Hindlimb muscle (tissue), 1 donor: ENCODE results near the gene SLC49A3. TPM values are rescaled to one million over a fixed set of nuclear protein-coding genes. Genes with fewer than 3 reads are reported as not detected.
"Not testable (repeated sequence)": the region's sequence is repeated elsewhere in the genome, so short reads cannot be mapped to it uniquely, and the experiment has no call there.

Experiments
- DNase-seq: peaks from one replicate; pipeline ENCODE4 v3.0.0-alpha.2; 2013
- polyA plus RNA-seq: library from polyadenylated mRNA; unstranded; fragments of 120-200 nt; gene quantifications from one replicate; pipeline ENCODE4 v1.2.1, GENCODE V29; 2013; ENCODE audit not compliant: insufficient read length

SLC49A3 gene
- polyA plus RNA-seq, 1 donor: 19.1 TPM

GRCh38 chr4:680551-680927 is 8.4 kb downstream of the SLC49A3 start:
- DNase-seq: no peak

- DNase-seq: no peak
These were observed 8.9 kb downstream of the SLC49A3 start for GRCh38 chr4:680091-680490.

GRCh38 chr4:679629-680028 is 9.3 kb downstream of the SLC49A3 start:
- DNase-seq: no peak

- no peak for DNase-seq
These were observed 9.9 kb downstream of the SLC49A3 start for GRCh38 chr4:679104-679481.

- no peak for DNase-seq
These were observed 10.4 kb downstream of the SLC49A3 start for GRCh38 chr4:678331-679103.

- DNase-seq: no peak
These were observed 11.3 kb downstream of the SLC49A3 start for GRCh38 chr4:677431-678293.

- DNase-seq: no peak
These were observed 12.1 kb downstream of the SLC49A3 start for GRCh38 chr4:676871-677235.

- DNase-seq: no peak
These were observed 12.7 kb downstream of the SLC49A3 start for GRCh38 chr4:675980-676870.

GRCh38 chr4:675036-675882 is 13.7 kb downstream of the SLC49A3 start:
- no peak for DNase-seq

GRCh38 chr4:674172-675035 is 14.5 kb downstream of the SLC49A3 start, which contains the start of the genes ATP5ME and MYL5:
Gene ATP5ME, minus strand, starts transcription at chr4:674276. Its CDS starts 29 bp downstream, at chr4:674247.
Gene MYL5, plus strand, starts transcription at chr4:674542. Its CDS starts 3,485 bp downstream, at chr4:678027.
- DNase-seq: peak; percentile 99

GRCh38 chr4:673349-674091 is 15.4 kb downstream of the SLC49A3 start:
- no peak for DNase-seq

GRCh38 chr4:671769-672168 is 17.2 kb downstream of the SLC49A3 start:
- no peak for DNase-seq

GRCh38 chr4:669806-670559 is 19.0 kb downstream of the SLC49A3 start:
- not testable (repeated sequence) for DNase-seq

GRCh38 chr4:668219-668618 is 20.7 kb downstream of the SLC49A3 start:
- not testable (repeated sequence) for DNase-seq

GRCh38 chr4:667545-667925 is 21.4 kb downstream of the SLC49A3 start:
- DNase-seq: no peak

GRCh38 chr4:666822-667544 is 22.0 kb downstream of the SLC49A3 start:
- DNase-seq: no peak

- no peak for DNase-seq
These were observed 22.5 kb downstream of the SLC49A3 start for GRCh38 chr4:666436-666810.

- no peak for DNase-seq
These were observed 23.1 kb downstream of the SLC49A3 start for GRCh38 chr4:665751-666435.
